Trophoblast cell (in vitro differentiated cells and primary cell): ENCODE data around the gene KIF7.
A peak's percentile ranks its signal among the peaks of the same experiment; 100 is the strongest.
"Not testable (repeated sequence)": the region's sequence is repeated elsewhere in the genome, so short reads cannot be mapped to it uniquely, and the experiment has no call there.

Experiments used
- DNase-seq, 2 donors: peaks; one replicate each; pipeline ENCODE4 v3.0.0-alpha.2; 2016
- H2AFZ ChIP-seq: 2 replicates; pipeline ENCODE4 v1.6.1; 2013; ENCODE audit warnings: low read length, moderate library complexity, mild to moderate bottlenecking; ENCODE audit not compliant: insufficient read depth, poor library complexity
- H2AK5ac ChIP-seq: 2 replicates; pipeline ENCODE4 v1.6.1; 2013; ENCODE audit warnings: mild to moderate bottlenecking, low read length
- H2BK120ac ChIP-seq: 2 replicates; pipeline ENCODE4 v1.6.1; 2013; ENCODE audit warnings: low read length, mild to moderate bottlenecking, moderate library complexity; ENCODE audit not compliant: insufficient read depth, poor library complexity
- H2BK12ac ChIP-seq: 2 replicates; pipeline ENCODE4 v1.6.1; 2013; ENCODE audit warnings: mild to moderate bottlenecking, low read length, moderate library complexity
- H2BK5ac ChIP-seq: 2 replicates; pipeline ENCODE4 v1.6.1; 2013; ENCODE audit warnings: low read length, low read depth, moderate library complexity, mild to moderate bottlenecking; ENCODE audit not compliant: poor library complexity
- H3K14ac ChIP-seq: 2 replicates; pipeline ENCODE4 v1.6.1; 2013; ENCODE audit warnings: mild to moderate bottlenecking, low read length
- H3K18ac ChIP-seq: 2 replicates; pipeline ENCODE4 v1.6.1; 2013; ENCODE audit warnings: mild to moderate bottlenecking, low read length
- H3K23ac ChIP-seq: 2 replicates; pipeline ENCODE4 v1.6.1; 2013; ENCODE audit warnings: low read length
- H3K27ac ChIP-seq: 2 replicates; pipeline ENCODE4 v1.5.1; 2013; ENCODE audit warnings: low read depth, mild to moderate bottlenecking, inconsistent platforms, low read length, moderate library complexity
- H3K27me3 ChIP-seq: 2 replicates; pipeline ENCODE4 v1.6.1; 2013; ENCODE audit warnings: inconsistent platforms, mild to moderate bottlenecking, low read length, moderate library complexity; ENCODE audit not compliant: insufficient read depth
- H3K36me3 ChIP-seq, 2 experiments: 1 replicate in 1 of 2; 2 replicates in 1 of 2; pipeline ENCODE4 v1.6.1; 2013; ENCODE audit warnings: low read length in 2 of 2, mild to moderate bottlenecking in 2 of 2, moderate library complexity in 1 of 2; ENCODE audit not compliant: insufficient read depth in 2 of 2, control insufficient read depth in 1 of 2
- H3K4ac ChIP-seq: 2 replicates; pipeline ENCODE4 v1.6.1; 2013; ENCODE audit warnings: low read depth, mild to moderate bottlenecking, low read length, moderate library complexity
- H3K4me1 ChIP-seq, 2 experiments: 1 replicate in 1 of 2; 2 replicates in 1 of 2; pipeline ENCODE4 v1.6.1; 2013; ENCODE audit warnings: low read length in 2 of 2, mild to moderate bottlenecking in 2 of 2, moderate library complexity in 1 of 2; ENCODE audit not compliant: insufficient read depth in 2 of 2, control insufficient read depth in 1 of 2
- H3K4me2 ChIP-seq: 2 replicates; pipeline ENCODE4 v1.6.1; 2013; ENCODE audit warnings: inconsistent platforms, mild to moderate bottlenecking, low read length, moderate library complexity
- H3K4me3 ChIP-seq: 2 replicates; pipeline ENCODE4 v1.5.1; 2013; ENCODE audit warnings: mild to moderate bottlenecking, low read depth, low read length, inconsistent platforms
- H3K79me1 ChIP-seq: one replicate; pipeline ENCODE4 v1.6.1; 2013; ENCODE audit warnings: low read length
- H3K79me2 ChIP-seq: 2 replicates; pipeline ENCODE4 v1.6.1; 2013; ENCODE audit warnings: low read length, mild to moderate bottlenecking; ENCODE audit not compliant: control insufficient read depth, insufficient read depth, poor library complexity
- H3K9ac ChIP-seq: 2 replicates; pipeline ENCODE4 v1.6.1; 2013; ENCODE audit warnings: mild to moderate bottlenecking, low read length
- H3K9me3 ChIP-seq: 2 replicates; pipeline ENCODE4 v1.6.1; 2013; ENCODE audit warnings: low read depth, mild to moderate bottlenecking, control low read depth, inconsistent platforms, low read length; ENCODE audit not compliant: insufficient read depth
- H4K12ac ChIP-seq: 2 replicates; pipeline ENCODE4 v1.6.1; 2013; ENCODE audit warnings: low read depth, mild to moderate bottlenecking, low read length, moderate library complexity
- H4K8ac ChIP-seq: 2 replicates; pipeline ENCODE4 v1.6.1; 2013; ENCODE audit warnings: low read depth, mild to moderate bottlenecking, low read length, moderate library complexity
- H4K91ac ChIP-seq: one replicate; pipeline ENCODE4 v1.6.1; 2013; ENCODE audit warnings: low read depth, mild to moderate bottlenecking, low read length, moderate library complexity
- WGBS: extraction: QIAGEN DNeasy Blood & Tissue Kit; methylation state at CpG from one replicate; pipeline ENCODE4 v1.1.7; 2013; ENCODE audit warnings: missing lambda C conversion rate; ENCODE audit not compliant: insufficient read length, insufficient coverage; ENCODE audit errors: extremely low coverage; 5-methylcytosine and 5-hydroxymethylcytosine counted together

KIF7 gene

DNA sequence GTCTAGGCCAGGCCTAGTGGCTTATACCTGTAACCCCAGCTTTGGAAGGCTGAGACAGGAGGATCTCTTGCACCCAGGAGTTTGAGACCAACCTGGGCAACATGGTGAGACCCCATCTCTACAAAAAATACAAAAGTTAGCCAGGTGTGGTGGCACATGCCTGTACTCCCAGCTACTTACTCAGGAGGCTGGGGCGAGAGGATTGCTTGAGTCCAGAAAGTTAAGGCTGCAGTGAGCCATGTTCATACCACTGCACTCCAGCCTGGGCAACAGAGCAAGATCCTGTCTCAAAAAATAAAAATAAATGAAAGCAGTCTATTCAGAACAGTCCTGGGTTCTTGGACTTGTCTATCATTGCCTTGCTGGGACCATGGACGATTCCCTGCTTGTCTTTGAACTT, 74.5 kb downstream of the KIF7 start:
- WGBS, result no CpG with 5 or more reads among the region's 2 CpGs
- not testable (repeated sequence) for H2BK12ac ChIP-seq

DNA sequence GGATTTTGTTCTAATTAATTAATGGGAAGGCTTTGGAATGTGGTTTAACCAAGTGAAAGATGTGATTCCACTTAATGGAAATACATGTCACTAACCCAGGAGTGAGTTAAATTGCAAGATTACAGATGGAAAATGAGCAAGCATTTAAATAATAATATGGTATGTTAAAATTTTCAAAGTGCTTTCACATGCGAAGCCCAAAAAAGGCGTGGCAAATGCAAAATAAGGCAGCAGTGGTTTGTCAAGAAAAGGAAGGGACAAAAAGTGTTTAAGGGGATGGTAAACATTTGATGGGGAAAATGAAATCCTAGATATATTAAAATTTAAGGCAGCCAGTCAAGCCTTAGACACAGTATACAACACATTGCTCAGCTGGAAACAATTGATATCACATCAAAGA, 77.1 kb downstream of the KIF7 start:
- Histone ChIP-seq H4K91ac (no peak overlapping the region), H2AFZ (no peak overlapping the region), H3K9ac (no peak overlapping the region), H3K9me3 (peaks cover 2% of the 10 kb centered on the region), H4K8ac (no peak overlapping the region), H2BK5ac (no peak overlapping the region), H2BK120ac (no peak overlapping the region), H3K4me2 (peak overlapping the region; percentile 55), H2AK5ac (no peak overlapping the region), H4K12ac (no peak overlapping the region), H3K4me3 (no peak overlapping the region), H3K14ac (no peak overlapping the region), H3K18ac (no peak overlapping the region), H2BK12ac (no peak overlapping the region), H3K79me2 (peaks cover 19% of the 10 kb centered on the region), H3K27me3 (no peaks in the 10 kb centered on the region), H3K36me3 (peaks cover 3 to 4% of the 10 kb centered on the region in 2 experiments), H3K79me1 (peaks cover 4% of the 10 kb centered on the region), H3K4me1 (peaks cover 7 to 8% of the 10 kb centered on the region in 2 experiments), H3K27ac (no peak overlapping the region), H3K4ac (no peak overlapping the region), H3K23ac (no peak overlapping the region)
- no peak for DNase-seq
- no CpG with 5 or more reads among the region's 2 CpGs for WGBS

More for the DNA sequence above, 74.5 kb downstream of the KIF7 start:
- H3K79me1 ChIP-seq, H3K9ac ChIP-seq, H2BK5ac ChIP-seq, H3K27me3 ChIP-seq, H3K4me2 ChIP-seq, H3K23ac ChIP-seq, H3K18ac ChIP-seq, H4K91ac ChIP-seq, H2AK5ac ChIP-seq, H3K9me3 ChIP-seq, H2AFZ ChIP-seq, H3K4me1 ChIP-seq, H3K27ac ChIP-seq, H4K12ac ChIP-seq, H3K14ac ChIP-seq, DNase-seq, H3K4me3 ChIP-seq, H4K8ac ChIP-seq, H2BK120ac ChIP-seq, H3K4ac ChIP-seq: not testable (repeated sequence)
- peaks cover 9 to 11% of the 10 kb centered on the region in 2 experiments for H3K36me3 ChIP-seq
- peaks cover 17% of the 10 kb centered on the region for H3K79me2 ChIP-seq
